Keratinocyte (primary cell): ENCODE data around the gene MAPK9. TPM values are rescaled to one million over a fixed set of nuclear protein-coding genes. Genes with fewer than 3 reads are reported as not detected.

Experiments used
- DNase-seq: peaks from one replicate; pipeline ENCODE4 v3.0.0-alpha.2; 2011; ENCODE audit warnings: low read depth, missing footprints, low spot score
- FAIRE-seq: peaks from 2 replicates; lab custom pipeline; 2011; peaks lifted over from hg19 to GRCh38; lab: Jason Lieb, UNC
- H2AFZ ChIP-seq: 2 replicates; pipeline ENCODE4 v1.6.0; 2012; ENCODE audit warnings: low read length, control low read depth, inconsistent platforms; ENCODE audit not compliant: control insufficient read depth
- H3K27ac ChIP-seq: 2 replicates; pipeline ENCODE4 v1.5.1; 2011; ENCODE audit warnings: low read length; ENCODE audit not compliant: control insufficient read depth, insufficient read depth
- H3K27me3 ChIP-seq: 3 replicates; pipeline ENCODE4 v1.6.0; 2011; ENCODE audit warnings: low read length; ENCODE audit not compliant: control insufficient read depth, insufficient read depth; ENCODE audit errors: extremely low read depth
- H3K36me3 ChIP-seq, 2 experiments: 2 replicates in 1 of 2; 3 replicates in 1 of 2; pipeline ENCODE4 v1.5.1; 2011; ENCODE audit warnings: low read length in 2 of 2, mild to moderate bottlenecking in 1 of 2; ENCODE audit not compliant: control insufficient read depth in 2 of 2, insufficient read depth in 2 of 2; ENCODE audit errors: extremely low read depth in 1 of 2
- H3K4me1 ChIP-seq: 3 replicates; pipeline ENCODE4 v1.5.1; 2011; ENCODE audit warnings: low read length; ENCODE audit not compliant: control insufficient read depth, insufficient read depth; ENCODE audit errors: extremely low read depth
- H3K4me2 ChIP-seq: 3 replicates; pipeline ENCODE4 v1.6.0; 2011; ENCODE audit warnings: low read depth, low read length; ENCODE audit not compliant: control insufficient read depth, insufficient read depth; ENCODE audit errors: extremely low read depth
- H3K4me3 ChIP-seq, 3 experiments: fragments of 200-600 bp in 1 of 3; sonication (generic) in 1 of 3; 2 replicates in 2 of 3; 3 replicates in 1 of 3; pipeline ENCODE4 v1.5.1; 2011 to 2016; ENCODE audit warnings: low read length in 3 of 3, mild to moderate bottlenecking in 3 of 3, control low read depth in 2 of 3, inconsistent platforms in 1 of 3, low read depth in 1 of 3, mixed read lengths in 1 of 3, mixed run types in 1 of 3, moderate library complexity in 1 of 3; ENCODE audit not compliant: control insufficient read depth in 2 of 3, insufficient read depth in 2 of 3; ENCODE audit errors: extremely low read depth in 1 of 3
- H3K79me2 ChIP-seq: 2 replicates; pipeline ENCODE4 v1.6.0; 2012; ENCODE audit warnings: low read length; ENCODE audit not compliant: control insufficient read depth, insufficient read depth
- H3K9ac ChIP-seq: 3 replicates; pipeline ENCODE4 v1.6.0; 2011; ENCODE audit warnings: low read length; ENCODE audit not compliant: control insufficient read depth, insufficient read depth; ENCODE audit errors: extremely low read depth
- H3K9me1 ChIP-seq: 3 replicates; pipeline ENCODE4 v1.6.0; 2011; ENCODE audit warnings: low read length; ENCODE audit not compliant: control insufficient read depth, insufficient read depth; ENCODE audit errors: extremely low read depth
- H3K9me3 ChIP-seq: 2 replicates; pipeline ENCODE4 v1.5.1; 2012; ENCODE audit warnings: low read depth, low read length; ENCODE audit not compliant: control insufficient read depth
- H4K20me1 ChIP-seq: 3 replicates; pipeline ENCODE4 v1.6.0; 2011; ENCODE audit warnings: low read length; ENCODE audit not compliant: control insufficient read depth, insufficient read depth; ENCODE audit errors: extremely low read depth
- EZH2 ChIP-seq: IDR thresholded peaks from one replicate; pipeline ENCODE4 v1.6.1; 2012; ENCODE audit warnings: inconsistent platforms, mild to moderate bottlenecking, low read length, moderate library complexity
- dilution Hi-C: fragments of 300-500 bp; cut with MboI; formaldehyde crosslinking; loops from one replicate; pipeline ENCODE4 v1.7.0; 2020; ENCODE audit warnings: low sequenced_read_pairs; ENCODE audit not compliant: extremely low pct_ligation_motif_present
- polyA plus RNA-seq, 5 experiments: library from polyadenylated mRNA; depleted of rRNA in 3 of 5; stranded (reverse) in 3 of 5; stranded (forward) in 1 of 5; unstranded in 1 of 5; fragments of >200 nt; gene quantifications; 1 replicate in 1 of 5; 2 replicates in 3 of 5; 3 replicates in 1 of 5; pipeline versions ENCODE4 v1.2.1 to v1.2.3, GENCODE V29; 2011 to 2012; ENCODE audit warnings: missing spikeins in 2 of 5, low read depth in 1 of 5, low replicate concordance in 1 of 5
- TF ChIP-seq, protein P1 (sequence below), 3 experiments: IDR thresholded peaks in 1 of 3; conservative IDR thresholded peaks in 1 of 3; optimal IDR thresholded peaks in 1 of 3; 2 replicates in 2 of 3; 3 replicates in 1 of 3; pipeline versions ENCODE3 to v1.5.1; 2011; ENCODE audit warnings: low read length in 3 of 3, mild to moderate bottlenecking in 3 of 3, moderate library complexity in 2 of 3, control low read depth in 1 of 3, inconsistent platforms in 1 of 3; ENCODE audit not compliant: insufficient read depth in 2 of 3; ENCODE audit errors: extremely low read depth in 1 of 3

MAPK9 gene
- polyA plus RNA-seq, 1 donor (not counting 4 experiments of a cell fraction or from before 2014, with no cell fraction given) = 49.4 TPM

DNA sequence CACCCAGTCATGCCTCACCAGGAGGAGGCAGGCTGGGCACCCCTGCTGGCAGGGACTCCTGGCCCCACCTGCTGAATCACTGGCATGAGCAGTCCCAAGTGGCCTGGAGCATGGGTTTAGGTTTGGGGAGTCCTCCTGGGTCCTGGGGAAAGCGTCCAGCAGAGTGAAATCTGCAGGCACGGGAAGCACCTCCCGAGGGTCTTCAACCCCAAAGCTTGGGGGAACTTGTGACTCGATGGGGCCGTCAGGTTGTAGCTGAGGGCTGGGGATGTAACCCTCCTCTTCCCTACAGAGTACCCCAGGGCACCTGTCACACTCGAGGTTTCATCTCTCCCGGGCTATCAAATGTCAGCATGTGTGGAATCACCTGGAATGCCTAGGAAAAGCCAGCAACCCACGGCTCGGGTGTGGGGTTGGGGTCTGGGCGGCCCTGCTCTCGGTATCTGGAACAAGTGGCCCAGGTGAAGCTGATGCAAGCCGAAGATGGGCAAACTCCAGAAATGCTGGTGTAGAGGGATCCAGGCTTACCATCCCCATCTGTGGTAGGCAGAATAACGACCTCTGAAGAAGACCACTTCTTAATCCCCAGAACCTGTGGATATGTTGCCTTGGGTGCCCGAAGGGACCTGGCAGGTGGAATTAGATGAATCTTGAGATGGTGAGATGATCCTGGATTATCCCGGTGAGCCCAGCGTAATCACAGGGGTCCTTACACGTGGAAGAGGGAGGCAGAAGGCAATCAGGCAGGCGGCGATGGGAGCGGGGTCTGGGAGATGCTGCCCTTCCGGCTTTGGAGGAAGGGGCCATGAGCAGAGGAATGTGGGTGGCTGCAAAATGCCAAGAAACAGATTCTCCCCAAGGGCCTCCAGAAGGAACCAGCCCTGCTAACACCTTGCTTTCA, 76.8 kb downstream of the MAPK9 start:
- Histone ChIP-seq H2AFZ (no peak overlapping the region), H3K27ac (no peak overlapping the region), H3K4me2 (no peak overlapping the region), H3K79me2 (no peaks in the 10 kb centered on the region), H3K27me3 (no peaks in the 10 kb centered on the region), H4K20me1 (no peaks in the 10 kb centered on the region), H3K36me3 (no peaks in the 10 kb centered on the region), H3K9me1 (no peaks in the 10 kb centered on the region), H3K4me3 (no peak overlapping the region), H3K4me1 (no peaks in the 10 kb centered on the region), H3K9me3 (peaks cover 6% of the 10 kb centered on the region), H3K9ac (no peak overlapping the region)
- FAIRE-seq (no peak), DNase-seq (no peak)
- TF ChIP-seq, protein P1, sequence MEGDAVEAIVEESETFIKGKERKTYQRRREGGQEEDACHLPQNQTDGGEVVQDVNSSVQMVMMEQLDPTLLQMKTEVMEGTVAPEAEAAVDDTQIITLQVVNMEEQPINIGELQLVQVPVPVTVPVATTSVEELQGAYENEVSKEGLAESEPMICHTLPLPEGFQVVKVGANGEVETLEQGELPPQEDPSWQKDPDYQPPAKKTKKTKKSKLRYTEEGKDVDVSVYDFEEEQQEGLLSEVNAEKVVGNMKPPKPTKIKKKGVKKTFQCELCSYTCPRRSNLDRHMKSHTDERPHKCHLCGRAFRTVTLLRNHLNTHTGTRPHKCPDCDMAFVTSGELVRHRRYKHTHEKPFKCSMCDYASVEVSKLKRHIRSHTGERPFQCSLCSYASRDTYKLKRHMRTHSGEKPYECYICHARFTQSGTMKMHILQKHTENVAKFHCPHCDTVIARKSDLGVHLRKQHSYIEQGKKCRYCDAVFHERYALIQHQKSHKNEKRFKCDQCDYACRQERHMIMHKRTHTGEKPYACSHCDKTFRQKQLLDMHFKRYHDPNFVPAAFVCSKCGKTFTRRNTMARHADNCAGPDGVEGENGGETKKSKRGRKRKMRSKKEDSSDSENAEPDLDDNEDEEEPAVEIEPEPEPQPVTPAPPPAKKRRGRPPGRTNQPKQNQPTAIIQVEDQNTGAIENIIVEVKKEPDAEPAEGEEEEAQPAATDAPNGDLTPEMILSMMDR (optimal IDR thresholded peaks at IDR 0.05 in 1 of 3, IDR thresholded peaks at IDR 0.05 in 1 of 3, conservative IDR thresholded peaks at IDR 0.05 in 1 of 3; ENCODE audit: extremely low read depth in 1 of 3, insufficient read depth in 2 of 3, low read length in 3 of 3) = no peak
- no peak for TF ChIP-seq EZH2
- dilution Hi-C loops = no loop called here

DNA sequence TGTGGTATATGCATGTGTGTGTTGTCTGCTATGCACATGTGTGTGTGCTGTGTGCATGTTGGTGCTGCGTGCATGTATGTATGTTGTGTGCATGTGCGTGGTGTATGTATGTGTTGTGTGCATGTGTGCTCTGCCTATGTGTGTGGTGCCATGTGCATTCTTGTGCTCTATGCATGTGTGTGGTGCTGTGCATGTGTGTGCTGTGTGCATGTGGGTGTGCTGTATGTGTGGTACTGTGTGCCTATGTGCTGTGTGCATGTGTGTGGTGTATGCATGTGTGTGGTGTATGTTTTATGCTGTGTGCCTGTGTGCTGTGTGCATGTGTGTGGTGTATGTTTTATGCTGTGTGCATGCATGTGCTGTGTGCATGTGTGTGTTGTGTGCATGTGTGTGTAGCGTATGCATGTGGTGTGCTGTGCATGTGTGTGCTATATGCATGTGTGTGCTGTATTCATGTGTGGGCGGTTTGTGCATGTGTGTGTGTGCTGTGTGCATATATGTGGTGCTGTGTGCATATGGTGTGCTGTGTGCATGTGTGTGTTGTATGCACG, 78.2 kb downstream of the MAPK9 start:
- no peaks in the 10 kb centered on the region for H3K36me3 ChIP-seq
- no peak overlapping the region for H2AFZ ChIP-seq
- TF ChIP-seq, protein P1 (optimal IDR thresholded peaks at IDR 0.05 in 1 of 3, IDR thresholded peaks at IDR 0.05 in 1 of 3, conservative IDR thresholded peaks at IDR 0.05 in 1 of 3; ENCODE audit: extremely low read depth in 1 of 3, insufficient read depth in 2 of 3, low read length in 3 of 3) = no peak
- TF ChIP-seq EZH2 = no peak
- H3K79me2 ChIP-seq = no peaks in the 10 kb centered on the region
- no peaks in the 10 kb centered on the region for H4K20me1 ChIP-seq
- no peak for FAIRE-seq
- no peaks in the 10 kb centered on the region for H3K4me1 ChIP-seq
- DNase-seq = no peak
- no peaks in the 10 kb centered on the region for H3K9me1 ChIP-seq
- dilution Hi-C loops = no loop called here
- no peak overlapping the region for H3K27ac ChIP-seq
- H3K4me3 ChIP-seq = no peak overlapping the region
- peaks cover 6% of the 10 kb centered on the region for H3K9me3 ChIP-seq
- no peak overlapping the region for H3K9ac ChIP-seq
- H3K27me3 ChIP-seq = no peaks in the 10 kb centered on the region
- H3K4me2 ChIP-seq = no peak overlapping the region
